ENCODE measurements around the gene PTPA. TPM values are rescaled to one million over a fixed set of nuclear protein-coding genes. Genes with fewer than 3 reads are reported as not detected.

Gene PTPA
- total and polyA plus RNA-seq, 10 of the 15 experiments (the other 5 are each of a cell fraction or from before 2014, with no cell fraction given) = 1.6 to 111 (median 55.1) TPM

GRCh38 chr9:129109537-129109903, 1.7 kb upstream of the PTPA start:
- Histone ChIP-seq H3K9me3 (replicated peaks; ENCODE audit: control insufficient read depth, insufficient read depth, low read length) (no peaks in the 10 kb centered on the region; the same call in 2 of the 3 replicates), H3K36me3 (ENCODE audit: control insufficient read depth in 2 of 2, insufficient read depth in 2 of 2, low read length in 1 of 2) (no peaks in the 10 kb centered on the region), H3K4me2 (ENCODE audit: control insufficient read depth, insufficient read depth) (no peak overlapping the region), H3K9ac (ENCODE audit: control insufficient read depth, insufficient read depth, low read length) (no peak overlapping the region), H3K27me3 (replicated peaks in 1 of 2; ENCODE audit: control insufficient read depth in 2 of 2, insufficient read depth in 2 of 2, low read length in 1 of 2) (no peaks in the 10 kb centered on the region; a peak in 1 of 4 replicates), H3K4me1 (ENCODE audit: control insufficient read depth, insufficient read depth, low read length) (peaks cover 4% of the 10 kb centered on the region), H3K27ac (ENCODE audit: control insufficient read depth, insufficient read depth) (no peak overlapping the region), H3K4me3 (no peak overlapping the region), H3K79me2 (ENCODE audit: control insufficient read depth, insufficient read depth, low read length) (peaks cover 18% of the 10 kb centered on the region), H2AFZ (ENCODE audit: control insufficient read depth, low read depth, low read length) (no peak overlapping the region), H4K20me1 (ENCODE audit: control insufficient read depth, insufficient read depth) (no peaks in the 10 kb centered on the region)
- ChIA-PET RAD21 (ENCODE audit: unreplicated experiment) (no interaction called here), CTCF (no interaction called here), SMC1A (ENCODE audit: uncharacterized antibody, unreplicated experiment) (no interaction called here), POLR2A (interaction anchor here (0.5 kb wide), 1 partner anchor 486 kb away, joined by 3 read pairs; no protein-coding TSS in a partner anchor)
- no peak for ATAC-seq
- WGBS (ENCODE audit: insufficient coverage, insufficient replicate concordance, low lambda C conversion rate, missing lambda C conversion rate) = 79% methylated on average over 7 of the region's 7 CpGs
- in situ Hi-C loops (cut with MboI) (no loop called here), intact Hi-C loops (cut with micrococcal nuclease; ENCODE audit: unreplicated experiment) (no loop called here)
- FAIRE-seq = no peak
- no peak for TF ChIP-seq NR2C2 (IDR thresholded peaks at IDR 0.05; ENCODE audit: borderline replicate concordance, control insufficient read depth, insufficient read length, low read depth)
- TF ChIP-seq TCF7 (IDR thresholded peaks at IDR 0.05; ENCODE audit: borderline replicate concordance) = no peak
- no peak for TF ChIP-seq RAD51 (IDR thresholded peaks at IDR 0.05)
- TF ChIP-seq CTCF (IDR thresholded peaks at IDR 0.05 in 2 of 3, conservative IDR thresholded peaks at IDR 0.05 in 1 of 3; ENCODE audit: control insufficient read depth in 2 of 3, extremely low read depth in 1 of 3, insufficient read depth in 1 of 3, low read depth in 3 of 3, low read length in 3 of 3) = no peak
- TF ChIP-seq DPF2 (IDR thresholded peaks at IDR 0.05) = no peak
- no peak for TF ChIP-seq SREBF2 (IDR thresholded peaks at IDR 0.05; ENCODE audit: low read length)
- TF ChIP-seq YBX1 (IDR thresholded peaks at IDR 0.05) = no peak
- TF ChIP-seq SREBF1 (IDR thresholded peaks at IDR 0.05; ENCODE audit: low read length) = no peak
- TF ChIP-seq ZBED1 (IDR thresholded peaks at IDR 0.05; ENCODE audit: borderline replicate concordance) = no peak
- DNase-seq (ENCODE audit: low read depth, low spot score) = no peak
- BruUV-seq (replicated peaks) = no TSS peak
